H1 (cell line): ENCODE data around the gene RXRA. TPM values are rescaled to one million over a fixed set of nuclear protein-coding genes. Genes with fewer than 3 reads are reported as not detected.

Experiments used
- ATF3 ChIP-seq: IDR thresholded peaks from 2 replicates; pipeline ENCODE4 v1.6.1; 2011; ENCODE audit warnings: low read depth, mild to moderate bottlenecking, low read length; ENCODE audit not compliant: insufficient read depth
- CEBPB ChIP-seq: IDR thresholded peaks from 2 replicates; pipeline ENCODE4 v1.6.1; 2012; ENCODE audit warnings: low read depth, low read length
- CHD7 ChIP-seq: fragments of 300-600 bp; sonication (generic); IDR thresholded peaks from 2 replicates; pipeline ENCODE4 v1.7.1; 2012; ENCODE audit warnings: low read length, moderate library complexity, mild to moderate bottlenecking, inconsistent platforms; ENCODE audit not compliant: insufficient replicate concordance
- EZH2 ChIP-seq: fragments of 200-600 bp; sonication (generic); IDR thresholded peaks from 2 replicates; pipeline ENCODE4 v1.7.1; 2012; ENCODE audit warnings: low read depth, mild to moderate bottlenecking, moderate library complexity, low read length, inconsistent platforms; ENCODE audit not compliant: severe bottlenecking
- MAX ChIP-seq: IDR thresholded peaks from 2 replicates; pipeline ENCODE4 v1.6.1; 2012; ENCODE audit warnings: inconsistent platforms
- PHF8 ChIP-seq: fragments of 200-600 bp; sonication (generic); conservative IDR thresholded peaks from 2 replicates; pipeline ENCODE4 v1.7.1; 2012; ENCODE audit warnings: low read depth, mild to moderate bottlenecking, inconsistent platforms, low read length, moderate library complexity
- SP1 ChIP-seq: IDR thresholded peaks from 2 replicates; pipeline ENCODE4 v1.6.1; 2011; ENCODE audit warnings: low read depth, low read length
- USF2 ChIP-seq: IDR thresholded peaks from 2 replicates; pipeline ENCODE4 v1.6.1; 2011; ENCODE audit warnings: low read length, improper control_type of control experiment
- polyA plus RNA-seq, 7 experiments: library from polyadenylated mRNA; depleted of rRNA in 3 of 7; stranded (reverse) in 5 of 7; unstranded in 2 of 7; fragments of >200 nt in 5 of 7; fragments of 200-250 nt in 2 of 7; gene quantifications; 1 replicate in 5 of 7; 2 replicates in 1 of 7; 4 replicates in 1 of 7; pipeline versions ENCODE4 v1.2.1 to v1.2.3, GENCODE V29; 2011 to 2013; ENCODE audit warnings: missing spikeins in 2 of 7, mixed read lengths in 2 of 7
- total RNA-seq: library from RNA; stranded (reverse); fragmentation: NEBNext Ultra II Directional; extraction: Animal tissue kit (Norgen Biotek cat#: 25700); gene quantifications from 2 replicates; pipeline ENCODE4 v1.2.1, GENCODE V29; 2021

RXRA gene
- total and polyA plus RNA-seq, 2 of the 8 experiments (the other 6 are each of a cell fraction or from before 2014, with no cell fraction given) = 9.8 to 29.4 TPM

GRCh38 chr9:134373269-134373668, 47.0 kb downstream of the RXRA start (continued):
- no peak for TF ChIP-seq CHD7
- TF ChIP-seq EZH2 = no peak
- no peak for TF ChIP-seq PHF8
- TF ChIP-seq SP1 = no peak
- TF ChIP-seq USF2 = no peak
- no peak for TF ChIP-seq MAX
- TF ChIP-seq CEBPB = no peak
- TF ChIP-seq ATF3 = no peak
